Upper lobe of left lung (tissue), 6 donors: Measurements from ENCODE around the gene SLC11A2. TPM values are rescaled to one million over a fixed set of nuclear protein-coding genes. Genes with fewer than 3 reads are reported as not detected.

Source experiments
- ATAC-seq, 2 donors: fragments of 200-7000 bp; cut with Tn5 transposase; one replicate each; pipeline ENCODE4 v1.9.1; 2022; ENCODE audit warnings: mild to moderate bottlenecking in 2 of 2, moderate library complexity in 2 of 2; ENCODE audit not compliant: low FRiP score in 2 of 2
- DNase-seq, 2 donors: peaks; one replicate each; pipeline ENCODE4 v3.0.0-alpha.2; 2019 to 2020
- H3K27ac ChIP-seq, 4 donors: fragments of 200-600 bp; sonication (generic); one replicate each; pipeline ENCODE4 v1.5.1; 2016 to 2019
- H3K27me3 ChIP-seq, 4 donors: fragments of 200-600 bp; sonication (generic); one replicate each; pipeline ENCODE4 v1.5.1; 2017 to 2019
- H3K36me3 ChIP-seq, 4 donors: fragments of 200-600 bp; sonication (generic); one replicate each; pipeline ENCODE4 v1.5.1; 2016 to 2019
- H3K4me1 ChIP-seq, 4 donors: fragments of 200-600 bp; sonication (generic); one replicate each; pipeline ENCODE4 v1.5.1; 2018 to 2019
- H3K4me3 ChIP-seq, 4 donors: fragments of 200-600 bp; sonication (generic); one replicate each; pipeline ENCODE4 v1.5.1; 2017 to 2019; ENCODE audit warnings: mild to moderate bottlenecking in 2 of 4, moderate library complexity in 1 of 4
- H3K9me3 ChIP-seq, 4 donors: fragments of 200-600 bp; sonication (generic); one replicate each; pipeline ENCODE4 v1.5.1; 2018 to 2019
- CTCF ChIP-seq, 6 experiments: fragments of 450-650 bp in 4 of 6; fragments of 200-600 bp in 2 of 6; sonication (generic) in 2 of 6; IDR thresholded peaks; one replicate each; pipeline ENCODE4 v1.5.1; 2016 to 2019; ENCODE audit warnings: antibody characterized with exemption in 6 of 6
- EP300 ChIP-seq, 4 donors: sonication (generic); formaldehyde crosslinking; IDR thresholded peaks; one replicate each; pipeline ENCODE4 v1.5.1; 2017; ENCODE audit warnings: antibody characterized with exemption in 4 of 4, control low read depth in 2 of 4
- POLR2A ChIP-seq, 4 donors: fragments of 450-650 bp; IDR thresholded peaks; one replicate each; pipeline ENCODE4 v1.5.1; 2016 to 2017; ENCODE audit warnings: antibody characterized with exemption in 4 of 4, mild to moderate bottlenecking in 2 of 4
- POLR2AphosphoS5 ChIP-seq, 2 donors: sonication (generic); formaldehyde crosslinking; IDR thresholded peaks; one replicate each; pipeline ENCODE4 v1.5.1; 2017; ENCODE audit warnings: antibody characterized with exemption in 2 of 2
- WGBS, 2 donors: methylation state at CpG; one replicate each; pipeline ENCODE4 v1.1.5; 2017 to 2018; 5-methylcytosine and 5-hydroxymethylcytosine counted together
- total RNA-seq, 6 donors: library from RNA; depleted of rRNA in 4 of 6; stranded (reverse); fragments of >200 nt in 4 of 6; gene quantifications; one replicate each; pipeline versions ENCODE4 v1.1.0 to v1.2.1, GENCODE V29; 2016 to 2021
- donor health status: DM: no; HTN: no; CAD: no; lungs with moderate emphysema.
- donor health status: DM: no; HTN: yes; CAD: no; lungs with severe emphysema.

Gene SLC11A2
- total RNA-seq, 6 donors from 2014 or later, result 67.3 to 110 (median 87.0) TPM

DNA sequence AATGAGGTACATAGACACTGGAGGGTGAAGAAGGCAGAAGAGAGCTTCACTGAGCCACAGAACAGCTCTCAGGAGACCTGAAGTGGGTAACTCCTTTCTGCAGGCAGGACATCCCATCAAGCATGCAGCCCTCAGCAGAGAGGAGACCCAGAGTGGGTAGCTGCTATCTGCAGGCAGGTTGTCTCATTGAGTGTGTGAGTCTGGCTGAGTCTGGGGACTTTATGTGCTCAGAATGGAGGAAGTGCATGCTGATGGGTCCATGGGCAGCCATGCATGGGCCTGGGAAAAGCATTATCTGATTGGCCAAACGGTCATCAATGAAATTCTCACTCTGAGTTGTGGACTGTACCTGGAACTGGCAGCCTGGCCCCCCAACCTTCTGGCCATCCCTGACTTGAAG, 88.5 kb downstream of the SLC11A2 start:
- 100% methylated on average over 1 of the region's 1 CpG; no CpG with 5 or more reads in 1 of the 2 donors for WGBS, 2 donors
- H3K9me3 ChIP-seq, result peaks cover 0 to 9% (median 4%) of the 10 kb centered on the region in 4 donors
- DNase-seq, result no peak

GRCh38 chr12:50936821-50937530, 89.2 kb downstream of the SLC11A2 start:
- no peak for DNase-seq
- no peak overlapping the region for H3K4me3 ChIP-seq
- no peak for TF ChIP-seq POLR2AphosphoS5 (IDR thresholded peaks at IDR 0.05)
- TF ChIP-seq CTCF (IDR thresholded peaks at IDR 0.05), result no peak
- no peak for TF ChIP-seq EP300 (IDR thresholded peaks at IDR 0.05)
- no peak for TF ChIP-seq POLR2A (IDR thresholded peaks at IDR 0.05)
- ATAC-seq, result no peak
- H3K9me3 ChIP-seq, result peaks cover 0 to 9% (median 4%) of the 10 kb centered on the region in 4 donors
- peaks cover 19 to 46% (median 40%) of the 10 kb centered on the region in 4 donors for H3K4me1 ChIP-seq
- H3K36me3 ChIP-seq, result peaks cover 0 to 1% (median 0%) of the 10 kb centered on the region in 4 donors
- no peaks in the 10 kb centered on the region for H3K27me3 ChIP-seq
- WGBS, 2 donors, result 79 to 86% methylated on average over 8 to 9 of the region's 9 CpGs
- peak overlapping the region in 3 of 4 donors; percentile 31 to 75 (median 35) for H3K27ac ChIP-seq

More for the DNA sequence above, 88.5 kb downstream of the SLC11A2 start:
- Histone ChIP-seq H3K27me3 (no peaks in the 10 kb centered on the region), H3K27ac (no peak overlapping the region), H3K4me3 (no peak overlapping the region), H3K36me3 (no peaks in the 10 kb centered on the region), H3K4me1 (peaks cover 19 to 39% (median 34%) of the 10 kb centered on the region in 4 donors)
- no peak for TF ChIP-seq CTCF (IDR thresholded peaks at IDR 0.05)
- TF ChIP-seq POLR2AphosphoS5 (IDR thresholded peaks at IDR 0.05), result no peak
- TF ChIP-seq EP300 (IDR thresholded peaks at IDR 0.05), result no peak
- no peak for TF ChIP-seq POLR2A (IDR thresholded peaks at IDR 0.05)
- ATAC-seq, result no peak

DNA sequence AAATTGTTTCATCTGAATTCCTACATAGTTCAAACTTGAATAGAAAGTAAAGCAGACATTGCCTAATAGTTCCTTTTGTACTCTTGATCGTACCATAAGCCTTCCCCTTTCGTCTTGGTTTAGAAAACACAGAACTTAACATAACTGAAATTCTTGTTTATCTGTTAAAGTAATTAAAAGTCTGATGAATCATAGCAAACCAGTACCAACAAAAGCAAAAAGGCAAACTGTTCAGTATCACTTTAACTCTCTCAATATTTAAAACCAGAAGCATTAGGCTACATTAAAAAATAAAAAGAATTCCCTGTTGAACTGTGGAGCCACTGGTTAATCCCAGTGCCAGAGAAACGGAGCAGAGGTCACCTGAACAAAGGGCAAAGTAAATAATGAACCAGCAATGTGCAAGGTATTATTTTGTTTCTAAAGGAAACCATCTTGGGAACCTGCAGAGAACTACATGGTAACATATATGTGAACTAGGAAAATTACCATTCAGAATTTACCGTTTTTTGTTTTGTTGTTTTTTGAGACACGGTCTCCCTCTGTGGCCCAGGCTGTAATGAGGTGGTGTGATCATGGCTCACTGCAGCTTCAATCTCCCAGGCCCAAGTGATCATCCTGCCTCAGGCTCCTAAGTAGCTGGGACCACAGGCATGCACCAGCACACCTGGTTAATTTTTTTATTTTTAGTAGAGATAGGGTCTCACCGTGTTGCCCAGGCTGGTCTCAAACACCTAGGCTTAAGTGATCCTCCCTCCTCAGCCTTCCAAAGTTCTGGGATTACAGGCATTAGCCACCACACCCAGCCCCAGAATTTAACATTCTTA, 91.0 kb downstream of the SLC11A2 start:
- peaks cover 0 to 9% (median 4%) of the 10 kb centered on the region in 4 donors for H3K9me3 ChIP-seq
- ATAC-seq, result peak; percentile 63 to 79
- TF ChIP-seq POLR2A (IDR thresholded peaks at IDR 0.05), result no peak
- WGBS, 2 donors, result 49 to 57% methylated on average over 6 of the region's 6 CpGs
- no peak overlapping the region for H3K4me3 ChIP-seq
- no peak for DNase-seq
- H3K4me1 ChIP-seq, result peaks cover 19 to 62% (median 45%) of the 10 kb centered on the region in 4 donors
- H3K27ac ChIP-seq, result peak overlapping the region; percentile 63 to 79 (median 76)
- H3K36me3 ChIP-seq, result peaks cover 7 to 18% (median 13%) of the 10 kb centered on the region in 4 donors
- no peaks in the 10 kb centered on the region for H3K27me3 ChIP-seq

GRCh38 chr12:50934371-50934851, 91.8 kb downstream of the SLC11A2 start:
- peaks cover 0 to 9% (median 4%) of the 10 kb centered on the region in 4 donors for H3K9me3 ChIP-seq
- no peak for DNase-seq
- no peaks in the 10 kb centered on the region for H3K27me3 ChIP-seq
- 24 to 46% methylated on average over 3 of the region's 3 CpGs for WGBS, 2 donors
- peaks cover 7 to 21% (median 16%) of the 10 kb centered on the region in 4 donors for H3K36me3 ChIP-seq
- peaks cover 19 to 70% (median 45%) of the 10 kb centered on the region in 4 donors for H3K4me1 ChIP-seq
- H3K4me3 ChIP-seq, result no peak overlapping the region
- peak overlapping the region; percentile 63 to 79 (median 76) for H3K27ac ChIP-seq
- peak; percentile 9 to 71 for ATAC-seq
- TF ChIP-seq EP300 (IDR thresholded peaks at IDR 0.05) (no peak), POLR2A (IDR thresholded peaks at IDR 0.05) (no peak), POLR2AphosphoS5 (IDR thresholded peaks at IDR 0.05) (no peak), CTCF (IDR thresholded peaks at IDR 0.05) (no peak)
